ENCODE results near the gene LTB.
"Not testable (repeated sequence)": the region's sequence is repeated elsewhere in the genome, so short reads cannot be mapped to it uniquely, and the experiment has no call there.

The LTB gene

DNA sequence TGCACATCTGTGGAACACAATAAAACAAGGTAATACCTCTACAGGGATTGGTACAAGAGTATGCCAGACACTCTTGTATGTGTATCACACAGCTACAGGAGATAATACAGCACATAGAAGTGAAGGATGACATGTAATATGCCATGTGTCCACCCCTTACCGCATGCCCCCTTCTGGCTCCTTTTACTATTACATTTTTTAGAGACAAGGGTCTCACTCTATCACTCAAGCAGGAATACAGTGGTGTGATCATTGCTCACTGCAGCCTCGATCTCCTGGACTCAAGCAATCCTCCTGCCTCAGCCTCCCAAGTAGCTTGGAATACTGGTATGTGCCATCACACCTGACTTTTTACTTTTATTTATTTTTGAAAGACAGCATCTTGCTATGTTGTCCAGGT, 14.8 kb upstream of the LTB start:
- TF ChIP-seq CTCF (IDR thresholded peaks at IDR 0.05; ENCODE audit: insufficient read depth, low read length, poor library complexity, severe bottlenecking): peak; percentile 46
- DNase-seq (ENCODE audit: extremely low read depth, insufficient read length): no peak

GRCh38 chr6:31592396-31592771, 10.2 kb upstream of the LTB start:
- no peaks in the 10 kb centered on the region for H3K27me3 ChIP-seq (replicated peaks; ENCODE audit: control insufficient read depth, insufficient read depth, low read length)
- no peak for TF ChIP-seq CTCF (IDR thresholded peaks at IDR 0.05; ENCODE audit: insufficient read depth, low read length, poor library complexity, severe bottlenecking)
- H3K4me3 ChIP-seq (replicated peaks; ENCODE audit: low read depth, low read length): no peak overlapping the region
- no peak for DNase-seq (ENCODE audit: extremely low read depth, insufficient read length)
- H3K36me3 ChIP-seq (ENCODE audit: control insufficient read depth, insufficient read depth, low read length): no peaks in the 10 kb centered on the region

More for the DNA sequence above, 14.8 kb upstream of the LTB start:
- no peak overlapping the region for H3K4me3 ChIP-seq (replicated peaks; ENCODE audit: low read depth, low read length)
- H3K36me3 ChIP-seq (ENCODE audit: control insufficient read depth, insufficient read depth, low read length): no peaks in the 10 kb centered on the region
- H3K27me3 ChIP-seq (replicated peaks; ENCODE audit: control insufficient read depth, insufficient read depth, low read length): no peaks in the 10 kb centered on the region

GRCh38 chr6:31590691-31591090, 8.5 kb upstream of the LTB start:
- H3K27me3 ChIP-seq (replicated peaks; ENCODE audit: control insufficient read depth, insufficient read depth, low read length); H3K36me3 ChIP-seq (ENCODE audit: control insufficient read depth, insufficient read depth, low read length); DNase-seq (ENCODE audit: extremely low read depth, insufficient read length); H3K4me3 ChIP-seq (replicated peaks; ENCODE audit: low read depth, low read length): not testable (repeated sequence)

- no peaks in the 10 kb centered on the region for H3K27me3 ChIP-seq (replicated peaks; ENCODE audit: control insufficient read depth, insufficient read depth, low read length)
- H3K4me3 ChIP-seq (replicated peaks; ENCODE audit: low read depth, low read length): no peak overlapping the region
- no peak for TF ChIP-seq CTCF (IDR thresholded peaks at IDR 0.05; ENCODE audit: insufficient read depth, low read length, poor library complexity, severe bottlenecking)
- no peak for DNase-seq (ENCODE audit: extremely low read depth, insufficient read length)
- H3K36me3 ChIP-seq (ENCODE audit: control insufficient read depth, insufficient read depth, low read length): no peaks in the 10 kb centered on the region
These were observed 6.8 kb upstream of the LTB start for GRCh38 chr6:31588871-31589650.

- H3K27me3 ChIP-seq (replicated peaks; ENCODE audit: control insufficient read depth, insufficient read depth, low read length): no peaks in the 10 kb centered on the region
- peak overlapping the region; percentile 40 for H3K4me3 ChIP-seq (replicated peaks; ENCODE audit: low read depth, low read length)
- DNase-seq (ENCODE audit: extremely low read depth, insufficient read length): no peak
- no peak for TF ChIP-seq CTCF (IDR thresholded peaks at IDR 0.05; ENCODE audit: insufficient read depth, low read length, poor library complexity, severe bottlenecking)
- H3K36me3 ChIP-seq (ENCODE audit: control insufficient read depth, insufficient read depth, low read length): no peaks in the 10 kb centered on the region
These were observed 5.9 kb upstream of the LTB start for GRCh38 chr6:31587791-31588777.

Data from GM06990 (cell line).